Measurements from ENCODE around the gene DHRS2.

DNA sequence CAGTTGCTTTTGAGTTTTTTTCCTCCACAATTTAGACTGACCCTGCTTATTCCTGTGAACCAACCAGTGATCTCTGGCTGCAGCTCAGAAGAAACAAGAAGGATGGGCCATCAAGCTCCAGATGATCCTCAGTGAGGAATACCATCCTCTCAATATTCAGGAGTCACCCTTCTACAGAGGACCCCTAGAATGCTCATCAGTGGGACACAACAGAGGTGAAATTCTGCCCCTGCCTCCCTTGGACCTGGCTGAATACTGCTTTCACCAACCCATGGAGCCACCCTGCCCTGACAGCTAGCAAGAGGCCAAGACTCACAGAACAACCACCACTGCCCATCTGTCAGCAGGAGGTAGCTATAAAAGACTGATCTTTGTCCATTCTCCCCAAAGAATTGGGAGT, 9.2 kb upstream of the DHRS2 start:
- TF ChIP-seq EZH2 (IDR thresholded peaks at IDR 0.05) (no peak), POLR2AphosphoS5 (IDR thresholded peaks at IDR 0.05; ENCODE audit: borderline replicate concordance, low read depth, low read length) (no peak), FOXP2 (optimal IDR thresholded peaks at IDR 0.05; ENCODE audit: control extremely low read depth, extremely low read length, insufficient read depth) (no peak)

All from SK-N-MC (cell line).